Omental fat pad (tissue), 4 donors: ENCODE data around the gene CCDC88C. TPM values are rescaled to one million over a fixed set of nuclear protein-coding genes. Genes with fewer than 3 reads are reported as not detected.

ENCODE experiments used
- ATAC-seq: fragments of 150-250 bp; one replicate; pipeline ENCODE4 v1.9.1; 2016; ENCODE audit warnings: mild to moderate bottlenecking, moderate library complexity; ENCODE audit not compliant: low FRiP score
- DNase-seq: peaks from one replicate; pipeline ENCODE4 v3.0.0-alpha.2; 2019; ENCODE audit warnings: low spot score
- CTCF ChIP-seq, 3 donors: fragments of 450-650 bp; IDR thresholded peaks; one replicate each; pipeline ENCODE4 v1.5.1; 2016 to 2017; ENCODE audit warnings: antibody characterized with exemption in 3 of 3, mild to moderate bottlenecking in 3 of 3, moderate library complexity in 2 of 3
- total RNA-seq, 4 donors: library from RNA; depleted of rRNA; stranded (reverse); fragments of >200 nt; gene quantifications; one replicate each; pipeline ENCODE4 v1.1.0, GENCODE V29; 2016

The CCDC88C gene
- total RNA-seq, 4 donors from 2014 or later: 4.5 to 36.6 (median 9.4) TPM

DNA sequence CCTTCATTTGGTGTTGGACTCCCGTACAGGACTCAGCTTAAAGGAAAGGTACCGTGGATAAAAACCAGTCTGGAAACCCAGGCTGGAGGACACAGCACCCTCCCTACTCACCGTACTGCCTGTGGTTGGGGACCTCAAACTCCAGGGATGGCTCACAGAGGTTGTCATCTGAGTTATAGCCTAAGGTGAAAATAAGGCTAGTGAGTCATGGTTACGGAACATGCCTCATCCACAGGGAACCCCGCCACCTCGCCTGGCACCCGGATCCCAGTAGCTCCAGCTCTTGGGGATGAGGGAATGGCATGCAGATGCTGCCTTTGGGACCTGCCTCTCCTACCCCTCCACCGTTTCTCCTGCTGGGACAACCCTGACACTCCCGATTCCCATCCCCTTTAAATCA is 136.3 kb downstream of the CCDC88C start:
- DNase-seq (no peak), ATAC-seq (no peak)
- no peak for TF ChIP-seq CTCF (IDR thresholded peaks at IDR 0.05)

GRCh38 chr14:91280129-91280528 is 137.5 kb downstream of the CCDC88C start:
- no peak for DNase-seq
- no peak for ATAC-seq
- no peak for TF ChIP-seq CTCF (IDR thresholded peaks at IDR 0.05)

DNA sequence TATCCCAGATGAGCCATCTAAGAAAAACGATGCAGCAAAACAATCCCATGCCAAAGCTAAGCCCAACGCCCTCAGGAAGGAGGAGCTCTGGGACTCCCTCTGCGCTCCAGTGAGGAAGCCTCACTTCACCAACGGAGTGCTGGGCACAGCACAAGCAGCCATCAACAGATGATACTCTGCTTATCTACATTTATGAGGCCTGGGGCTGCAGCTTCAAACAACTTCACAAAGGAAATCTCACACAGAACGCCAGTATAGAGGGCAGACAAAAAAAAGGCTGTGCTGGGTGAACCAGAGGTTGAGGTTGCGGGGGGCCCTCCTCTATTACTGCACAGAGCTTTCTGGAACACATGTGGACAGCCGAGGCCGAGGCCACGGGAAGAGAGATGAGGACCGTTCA is 138.3 kb downstream of the CCDC88C start:
- ATAC-seq (no peak), DNase-seq (no peak)
- TF ChIP-seq CTCF (IDR thresholded peaks at IDR 0.05): no peak

DNA sequence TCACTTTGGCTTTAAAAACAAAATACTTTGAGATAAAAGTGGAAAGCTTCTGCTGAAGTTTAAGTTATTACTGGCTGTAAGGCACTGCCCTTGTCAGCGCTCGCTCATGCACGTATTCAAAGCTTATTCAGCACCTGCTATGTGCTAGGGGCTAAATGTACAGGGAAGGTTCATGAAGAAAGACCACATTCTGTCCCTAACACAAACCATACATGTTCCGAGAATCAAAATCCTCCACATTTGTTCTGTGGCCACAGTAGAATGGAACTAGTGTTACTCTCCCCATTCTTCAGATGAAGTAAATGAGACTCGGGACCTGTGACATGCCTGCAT is 139.3 kb downstream of the CCDC88C start:
- no peak for TF ChIP-seq CTCF (IDR thresholded peaks at IDR 0.05)
- DNase-seq (no peak), ATAC-seq (no peak)

- DNase-seq: no peak
- ATAC-seq: no peak
- TF ChIP-seq CTCF (IDR thresholded peaks at IDR 0.05): no peak
Measured at GRCh38 chr14:91277546-91278382, 139.9 kb downstream of the CCDC88C start.

DNA sequence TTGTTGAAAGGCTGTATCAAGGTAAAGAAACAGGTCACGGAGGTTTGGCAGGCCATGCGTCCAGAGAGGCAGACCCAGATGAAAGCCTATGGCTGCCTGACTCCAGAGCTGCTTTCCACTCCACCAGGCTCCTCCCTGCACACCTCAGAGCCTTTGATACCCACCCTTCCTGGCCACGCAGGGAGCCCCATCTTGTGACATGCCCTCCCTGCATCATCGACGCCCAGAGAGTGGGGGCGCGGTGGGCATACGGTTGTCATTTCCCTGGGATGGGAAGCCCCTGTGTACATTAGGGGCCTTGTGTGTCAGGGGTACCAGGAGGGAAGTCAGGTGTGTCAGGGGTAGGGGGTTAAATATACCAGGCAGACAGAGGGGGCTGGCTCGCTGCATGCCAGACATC is 142.8 kb downstream of the CCDC88C start:
- ATAC-seq (no peak), DNase-seq (no peak)
- TF ChIP-seq CTCF (IDR thresholded peaks at IDR 0.05): no peak

DNA sequence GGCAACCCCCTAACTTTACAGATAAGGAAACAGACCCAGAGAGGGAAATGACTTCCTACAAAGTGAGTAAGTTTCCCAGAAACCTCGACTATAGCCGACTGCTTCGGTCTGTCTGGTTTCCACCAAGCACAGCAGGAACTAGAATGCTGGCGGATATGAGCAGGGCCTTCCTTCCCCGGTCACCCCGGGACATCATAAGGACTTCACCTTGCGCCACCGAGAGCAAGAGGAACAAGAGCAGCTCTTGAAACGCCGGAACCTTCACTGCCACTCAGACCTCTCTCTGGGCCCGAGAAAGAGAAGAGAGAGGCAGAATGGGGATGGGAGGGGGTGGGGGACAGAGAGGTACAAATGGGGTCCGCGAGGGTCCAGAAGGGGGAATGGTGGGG is 143.7 kb downstream of the CCDC88C start:
- ATAC-seq (no peak), DNase-seq (no peak)
- no peak for TF ChIP-seq CTCF (IDR thresholded peaks at IDR 0.05)
